ENCODE results near the gene ITK.

- no peak for TF ChIP-seq POLR2AphosphoS5 (IDR thresholded peaks at IDR 0.05; ENCODE audit: low read depth, low read length)
- TF ChIP-seq POLR2A (IDR thresholded peaks at IDR 0.05; ENCODE audit: low read depth, low read length): no peak
- TF ChIP-seq TAF1 (IDR thresholded peaks at IDR 0.05; ENCODE audit: low read depth, low read length): no peak
- no peak for TF ChIP-seq POU2F2 (IDR thresholded peaks at IDR 0.05; ENCODE audit: low read depth, low read length)
Observed at GRCh38 chr5:157275403-157275802, 94.8 kb downstream of the ITK start.
